COLO668 (cell line): Measurements from ENCODE around the gene PPP2R3A.
A peak's percentile ranks its signal among the peaks of the same experiment; 100 is the strongest.
"Not testable (repeated sequence)": the region's sequence is repeated elsewhere in the genome, so short reads cannot be mapped to it uniquely, and the experiment has no call there.

Experiments
- DNase-seq: peaks from one replicate; lab custom pipeline; 2025; ENCODE audit not compliant: unreplicated experiment; lab: John Stamatoyannopoulos, UW

Gene PPP2R3A

DNA sequence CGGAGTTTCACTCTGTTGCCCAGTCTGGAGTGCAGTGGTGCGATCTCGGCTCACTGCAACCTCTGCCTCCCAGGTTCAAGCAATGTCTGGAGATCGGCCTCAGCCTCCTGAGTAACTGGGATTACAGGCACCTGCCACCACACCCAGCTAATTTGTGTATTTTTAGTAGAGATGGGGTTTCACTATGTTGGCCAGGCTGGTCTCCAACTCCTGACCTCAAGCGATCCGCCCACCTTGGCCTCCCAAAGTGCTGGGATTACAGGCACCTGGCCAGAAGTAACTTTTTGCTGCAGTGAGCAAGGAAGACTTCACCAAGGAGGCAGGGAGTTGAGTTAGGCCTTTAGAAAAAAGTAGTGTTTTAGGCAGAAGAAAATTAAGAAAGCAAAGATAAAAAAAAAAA is 226.7 kb downstream of the PPP2R3A start:
- not testable (repeated sequence) for DNase-seq

- no peak for DNase-seq
Measured at GRCh38 chr3:136192831-136193230, 227.3 kb downstream of the PPP2R3A start.

- DNase-seq, result no peak
Measured at GRCh38 chr3:136193278-136194054, 227.9 kb downstream of the PPP2R3A start.

- DNase-seq, result peak; percentile 14
Measured at GRCh38 chr3:136194409-136195257, 229.1 kb downstream of the PPP2R3A start.

- peak; percentile 79 for DNase-seq
Measured at GRCh38 chr3:136195258-136196063, 229.9 kb downstream of the PPP2R3A start.

DNA sequence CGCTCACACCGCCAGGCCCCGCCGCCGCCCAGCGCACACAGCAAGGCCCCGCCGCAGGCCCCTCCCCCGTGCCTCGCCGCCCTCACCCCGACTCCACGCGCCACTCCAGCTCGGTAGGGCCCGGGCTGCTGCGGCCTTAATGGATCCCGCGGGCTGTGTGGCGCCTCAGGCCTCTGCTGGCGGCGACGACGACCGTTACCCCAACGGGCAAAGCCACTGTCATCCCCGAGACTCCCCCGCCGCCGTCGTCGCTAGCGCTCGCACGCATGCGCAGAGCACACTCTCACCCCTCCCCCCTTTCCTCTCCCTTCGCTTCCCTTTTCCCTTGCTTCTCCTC is 230.5 kb downstream of the PPP2R3A start, which contains the start of gene MSL2:
TSS of gene MSL2 (minus strand) at position 272 of the 337 bp plus-strand sequence. CDS start 1,222 bp downstream, outside the sequence.
- DNase-seq, result no peak

GRCh38 chr3:136196401-136197158 is 231.1 kb downstream of the PPP2R3A start:
- peak; percentile 98 for DNase-seq

- no peak for DNase-seq
Measured at GRCh38 chr3:136197159-136197793, 231.7 kb downstream of the PPP2R3A start.
